GM19025 (cell line): Measurements from ENCODE around the gene STON2.
"Not testable (repeated sequence)": the region's sequence is repeated elsewhere in the genome, so short reads cannot be mapped to it uniquely, and the experiment has no call there.

Experiments used
- ATAC-seq: cut with Tn5 transposase; IDR thresholded peaks from one replicate; pipeline ENCODE4 v1.9.1; 2021; ENCODE audit warnings: mild to moderate bottlenecking, low read depth, moderate library complexity; ENCODE audit not compliant: unreplicated experiment

The STON2 gene

DNA sequence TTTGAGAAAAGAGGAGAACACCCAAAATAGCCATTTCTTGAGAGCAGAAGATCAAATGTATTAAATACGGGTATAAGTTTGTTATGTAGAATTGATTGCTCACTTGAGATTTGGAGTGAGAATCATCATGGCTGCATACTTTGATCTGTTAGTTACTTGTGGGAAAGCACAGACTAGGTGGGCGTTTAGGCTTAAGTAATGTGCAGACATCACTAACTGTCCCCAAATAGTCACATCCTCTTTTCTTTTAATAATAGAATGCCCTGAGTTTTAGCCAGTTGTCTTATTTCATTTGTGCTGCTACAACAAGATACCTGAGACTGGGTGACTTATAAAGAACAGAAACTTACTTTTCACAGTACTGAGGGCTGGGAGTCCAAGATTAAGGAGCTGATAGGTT, 165.0 kb downstream of the STON2 start:
- ATAC-seq = no peak

DNA sequence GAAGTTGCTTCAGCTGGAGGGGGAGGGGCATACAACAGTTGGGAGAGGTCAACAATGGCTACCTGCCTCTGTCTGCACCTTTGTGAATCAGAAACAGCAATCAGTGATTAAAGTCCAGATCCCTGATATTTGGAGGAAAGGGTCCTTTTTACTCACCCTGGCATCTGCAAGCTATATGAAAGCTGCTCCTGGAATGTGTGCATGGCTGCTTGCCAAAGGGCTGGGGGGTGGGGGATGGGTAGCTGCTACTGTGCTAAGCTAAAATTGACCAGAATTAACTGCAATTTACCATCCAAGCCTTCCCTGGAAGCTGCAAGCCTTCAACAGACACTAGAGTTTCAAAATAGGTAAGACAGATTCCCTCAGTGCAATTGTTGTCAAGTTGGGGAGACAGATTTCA, 165.8 kb downstream of the STON2 start:
- ATAC-seq = no peak

DNA sequence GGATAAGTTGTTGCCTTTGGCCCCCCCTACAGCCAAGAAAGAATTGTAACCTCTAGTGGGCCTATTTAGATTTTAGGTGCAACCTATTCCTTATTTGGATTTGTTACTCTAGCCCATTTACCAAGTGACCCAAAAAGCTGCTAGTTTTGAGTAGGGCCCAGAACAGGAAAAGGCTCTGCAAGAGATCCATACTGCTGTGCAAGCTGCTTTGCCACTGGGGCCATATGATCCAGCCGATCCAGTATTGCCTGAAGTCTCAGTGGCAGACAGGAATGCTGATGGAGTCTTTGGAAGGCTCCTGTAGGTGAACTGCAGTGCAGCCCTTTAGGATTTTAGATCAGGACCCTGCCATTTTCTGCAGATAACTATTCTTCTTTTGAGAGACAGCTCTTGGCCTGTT, 166.5 kb downstream of the STON2 start:
- ATAC-seq = no peak

DNA sequence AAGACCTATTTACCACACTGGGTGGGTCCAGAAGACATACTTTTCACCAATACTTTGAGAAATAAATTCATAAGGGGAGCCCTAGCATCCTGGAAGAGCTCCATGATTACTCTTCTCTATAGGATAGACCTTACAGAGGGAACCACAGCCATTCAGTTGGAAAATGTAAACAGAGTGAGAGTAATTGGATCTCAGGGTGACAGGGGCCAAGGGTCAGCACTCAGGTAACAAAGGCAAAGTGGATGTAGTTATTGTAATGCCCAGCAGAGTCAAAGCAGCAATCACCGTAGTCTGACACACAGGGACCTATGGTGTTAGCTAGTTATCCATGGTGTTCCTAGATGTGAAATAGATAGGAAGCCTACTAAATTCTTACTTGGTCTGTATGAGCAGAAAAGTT, 168.6 kb downstream of the STON2 start:
- ATAC-seq = no peak

DNA sequence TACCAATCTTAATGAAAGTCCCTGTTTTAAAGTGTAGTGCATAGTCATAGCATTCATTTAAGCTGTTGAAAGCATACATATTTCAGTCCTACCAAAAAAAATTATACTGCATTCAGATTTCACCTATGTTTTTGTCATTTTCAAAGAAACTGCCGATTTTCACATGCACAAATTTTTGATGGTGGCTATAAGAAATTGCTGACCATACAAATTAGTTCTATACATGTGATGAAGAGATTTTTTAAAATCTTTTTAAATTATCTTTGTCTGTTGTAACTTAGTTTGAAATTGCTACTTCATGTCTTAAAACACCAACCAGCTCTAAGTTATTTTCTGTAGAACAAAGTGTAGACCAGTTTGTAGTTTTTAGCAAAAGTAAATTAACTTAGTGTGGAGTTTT, 175.9 kb downstream of the STON2 start:
- ATAC-seq = no peak

DNA sequence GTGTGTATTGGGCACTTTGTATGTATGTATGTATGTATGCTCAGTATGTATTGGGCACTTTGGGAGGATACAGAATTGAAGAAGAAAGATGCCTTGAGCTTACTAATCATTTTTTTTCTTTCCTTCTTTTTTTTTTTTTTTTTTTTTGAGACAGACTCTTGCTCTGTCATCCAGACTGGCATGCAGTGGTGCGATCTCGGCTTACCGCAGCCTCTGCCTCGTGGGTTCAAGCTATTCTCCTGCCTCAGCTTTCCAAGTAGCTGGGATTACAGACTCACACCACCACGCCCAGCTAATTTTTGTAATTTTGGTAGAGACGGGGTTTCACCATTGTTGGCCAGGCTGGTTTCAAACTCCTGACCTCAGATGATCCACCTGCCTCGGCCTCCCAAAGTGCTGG, 176.3 kb downstream of the STON2 start:
- ATAC-seq = not testable (repeated sequence)

DNA sequence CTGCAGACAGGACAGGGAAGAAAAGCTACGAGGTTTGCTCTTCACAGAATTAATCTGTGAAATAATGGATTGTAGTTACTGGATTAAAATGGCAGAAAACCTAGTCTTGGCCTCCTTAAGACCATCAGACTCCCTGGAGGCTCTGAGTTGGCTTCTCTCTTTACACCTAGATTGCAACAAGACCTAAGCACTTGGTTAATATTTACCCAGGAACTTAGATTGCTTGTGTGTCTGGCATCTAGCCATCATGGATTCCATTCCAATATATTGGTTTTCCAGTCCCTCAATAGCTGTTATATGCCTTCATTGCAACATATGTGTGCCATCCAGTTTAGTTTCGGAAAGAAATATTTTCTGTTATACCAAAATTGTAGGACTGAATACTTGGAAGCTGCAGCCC, 177.4 kb downstream of the STON2 start:
- no peak for ATAC-seq

DNA sequence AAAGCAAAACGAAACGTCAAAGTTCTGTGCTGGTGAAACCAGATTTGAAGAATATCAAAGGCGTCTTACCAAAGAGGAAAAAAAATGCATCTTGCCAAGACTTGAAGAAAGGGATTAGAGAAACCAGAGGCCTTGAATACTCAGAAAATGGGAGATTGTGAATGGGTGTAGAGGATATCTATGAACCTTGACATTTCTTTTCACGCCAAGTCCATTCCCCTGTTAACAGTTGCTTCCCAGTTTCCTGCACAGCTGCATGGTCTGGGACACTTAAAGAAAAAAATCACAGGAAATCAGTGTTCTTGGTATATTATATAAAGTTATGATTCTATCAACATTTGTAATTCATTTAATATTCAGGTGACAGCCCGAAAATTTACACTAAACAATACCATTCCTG, 178.0 kb downstream of the STON2 start:
- ATAC-seq = no peak

DNA sequence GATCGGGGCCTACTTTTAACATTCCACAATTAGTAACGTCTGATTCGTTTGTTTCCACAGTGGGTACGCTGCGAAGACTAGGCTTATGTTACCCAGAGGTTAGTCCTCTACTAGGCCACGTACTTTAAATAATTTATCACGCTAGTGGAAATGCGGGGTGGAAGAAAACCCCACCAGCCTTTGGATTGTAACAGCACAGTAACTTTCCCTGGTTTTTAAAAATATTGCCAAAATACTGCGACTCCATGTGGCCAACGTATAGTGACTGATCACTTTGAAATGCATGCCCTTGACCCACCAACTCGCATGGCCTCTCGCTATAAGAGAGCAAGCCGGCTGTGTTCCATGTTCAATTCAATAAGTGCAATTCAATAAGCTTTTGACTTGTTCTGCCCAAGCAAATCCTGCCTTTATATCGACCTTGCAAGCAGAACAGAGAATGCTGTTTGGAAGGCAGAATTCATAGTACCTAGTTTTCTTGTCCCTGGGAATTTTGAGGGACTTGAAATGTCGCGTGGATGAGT, 178.5 kb downstream of the STON2 start:
- no peak for ATAC-seq

DNA sequence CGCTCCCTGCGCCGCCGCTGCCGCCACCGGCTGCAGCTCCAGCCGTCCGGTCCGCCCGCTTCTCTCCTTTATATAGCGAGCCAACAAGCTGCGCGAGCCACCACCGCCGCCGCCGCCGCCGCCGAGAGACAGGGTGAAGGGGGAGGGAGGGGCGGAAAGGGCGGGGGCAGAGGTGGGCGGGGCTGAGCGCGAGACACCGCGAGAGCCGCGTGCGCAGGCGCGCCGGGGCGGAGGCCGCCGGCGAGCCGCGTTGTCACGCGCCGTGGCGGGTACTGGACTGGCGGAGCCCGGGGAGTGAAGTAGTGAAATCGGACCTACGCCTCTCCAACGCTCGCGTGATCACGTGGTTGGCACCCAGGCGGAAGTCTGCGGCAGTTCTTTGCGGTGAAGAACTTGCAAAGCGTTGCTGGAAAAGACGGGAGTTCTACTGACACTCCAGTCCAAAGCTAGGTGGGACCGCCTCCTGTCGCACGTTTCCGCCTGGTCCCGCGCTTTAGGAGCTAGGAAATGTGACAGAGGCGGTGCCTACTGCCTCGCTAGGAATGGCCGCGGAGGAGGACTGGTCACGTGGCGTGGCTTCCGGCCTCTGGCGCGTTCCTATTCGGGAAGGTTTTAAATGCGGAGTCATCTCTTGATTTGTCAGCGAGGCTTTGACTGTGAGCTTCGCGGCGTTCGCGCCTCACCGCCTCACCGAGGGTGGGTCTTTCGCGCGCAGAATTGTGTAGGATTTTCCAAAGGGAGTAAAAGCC, 179.1 kb downstream of the STON2 start, which contains the start of gene GTF2A1:
Gene GTF2A1, minus strand, starts transcription at position 130 of the 749 bp plus-strand sequence. CDS start 441 bp downstream, outside the sequence.
- ATAC-seq = peak; percentile 74

DNA sequence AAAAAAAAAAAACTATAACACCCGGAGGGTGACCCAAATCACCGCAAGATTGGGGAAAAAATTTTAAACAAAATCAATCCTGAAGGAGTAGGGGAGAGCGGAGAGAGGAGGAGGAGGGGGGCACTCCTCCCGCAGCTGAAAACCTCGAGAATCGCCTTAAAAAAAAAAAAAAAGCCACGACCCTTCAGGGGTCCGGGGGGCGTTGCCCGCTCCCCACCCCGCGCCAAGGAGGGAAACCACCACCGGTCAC, 179.6 kb downstream of the STON2 start:
- ATAC-seq = no peak

DNA sequence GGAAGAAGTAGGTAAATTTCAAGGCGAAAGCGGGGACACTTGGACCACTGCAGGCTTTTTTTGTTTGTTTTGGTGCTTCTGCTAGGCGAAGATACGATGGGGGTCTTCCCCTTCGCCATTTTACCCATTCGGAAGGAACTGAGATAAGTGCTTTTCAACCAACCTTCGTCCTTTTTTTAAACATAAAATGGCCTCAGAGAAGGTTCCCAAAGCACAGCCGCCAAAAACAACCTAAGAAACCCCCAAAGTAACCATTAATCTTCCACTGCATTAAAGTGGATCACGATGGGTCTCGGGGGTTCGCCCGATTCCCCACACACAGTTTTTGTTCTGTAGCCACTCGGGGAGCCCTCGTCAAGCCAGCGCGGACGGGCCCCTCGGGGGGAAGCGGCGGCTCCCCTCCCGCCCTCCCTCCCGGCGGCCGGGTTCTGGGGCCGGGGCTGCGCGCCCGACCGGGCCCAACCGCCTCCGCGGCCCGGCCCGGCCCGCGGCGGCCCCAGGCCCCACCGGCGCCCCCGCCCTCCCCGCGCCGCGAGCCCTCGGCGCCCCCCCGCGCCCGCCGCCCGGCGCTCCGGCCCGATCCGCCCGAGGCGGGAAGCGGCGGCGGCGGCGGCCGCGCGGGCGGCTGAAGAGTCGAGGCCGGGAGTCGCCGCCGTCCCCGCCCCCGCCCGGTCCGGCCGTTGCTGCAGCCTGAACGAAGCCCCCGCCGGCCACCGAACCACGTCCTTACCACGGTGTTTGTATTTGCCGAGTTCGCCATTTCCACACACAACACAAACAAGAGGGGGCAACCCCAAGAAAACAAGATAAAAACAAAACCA, 180.2 kb downstream of the STON2 start:
- no peak for ATAC-seq

DNA sequence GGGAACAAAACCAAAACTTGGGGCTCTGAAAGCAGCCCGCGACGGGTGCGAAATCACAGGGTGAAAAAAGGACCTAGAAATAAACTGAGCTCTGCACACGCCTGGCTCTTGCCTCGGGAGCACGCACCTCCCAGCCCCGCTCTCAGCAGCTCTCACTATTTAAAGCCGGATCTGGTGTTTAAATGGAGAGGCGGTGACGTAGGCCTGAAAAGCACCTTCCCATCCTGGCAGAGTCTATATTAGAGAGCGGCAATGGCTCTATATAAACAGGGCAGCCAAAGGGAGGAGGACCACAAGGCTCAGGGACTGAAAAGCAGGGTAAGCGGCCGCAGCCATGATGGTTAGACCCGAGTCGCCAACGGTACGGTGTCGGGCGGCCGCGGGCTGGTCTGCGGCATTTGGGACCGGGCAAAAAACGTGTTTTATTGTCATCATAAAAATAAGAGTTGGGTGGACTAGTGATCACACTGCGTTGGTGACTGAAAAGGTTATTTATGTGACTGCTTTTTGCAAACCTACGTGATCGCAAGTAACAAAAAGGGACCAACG, 180.8 kb downstream of the STON2 start:
- peak; percentile 46 for ATAC-seq

DNA sequence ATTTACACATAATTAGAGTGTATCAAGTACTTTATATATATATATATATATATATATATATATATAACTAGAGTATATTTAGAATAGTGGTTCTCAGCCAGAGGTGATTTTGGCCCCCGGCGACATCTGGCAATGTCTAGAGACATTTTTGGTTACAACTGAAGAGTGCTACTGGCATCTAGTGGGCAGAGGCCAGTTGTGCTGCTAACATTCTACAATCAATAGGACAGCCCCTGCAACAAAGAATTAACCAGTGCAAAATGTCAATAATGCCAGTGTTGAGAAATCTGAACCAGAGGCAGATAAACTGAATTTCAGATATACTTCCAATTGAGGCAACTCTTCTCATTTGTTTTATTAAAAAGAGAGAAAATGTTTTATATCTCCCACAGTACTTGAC, 188.3 kb downstream of the STON2 start:
- no peak for ATAC-seq
